WERI-Rb-1 (cell line): Measurements from ENCODE around the gene AP5S1.

ENCODE experiments used
- DNase-seq: peaks from one replicate; pipeline ENCODE4 v3.0.0-alpha.2; 2020
- H3K27ac ChIP-seq: fragments of 250-450 bp; sonication (Bioruptor Pico); 2 replicates; pipeline ENCODE4 v1.5.1; 2020; ENCODE audit warnings: mild to moderate bottlenecking, moderate library complexity
- H3K27me3 ChIP-seq: fragments of 250-450 bp; sonication (Bioruptor Pico); 2 replicates; pipeline ENCODE4 v1.5.1; 2021; ENCODE audit warnings: mild to moderate bottlenecking, low read depth, moderate library complexity; ENCODE audit not compliant: insufficient read depth, severe bottlenecking
- H3K36me3 ChIP-seq: fragments of 250-450 bp; sonication (Bioruptor Pico); 2 replicates; pipeline ENCODE4 v1.5.1; 2020; ENCODE audit warnings: mild to moderate bottlenecking, moderate library complexity
- H3K4me3 ChIP-seq: 2 replicates; pipeline ENCODE4 v1.5.1; 2011; ENCODE audit warnings: low read depth, mild to moderate bottlenecking, control low read depth, low read length
- H3K9me3 ChIP-seq: fragments of 250-450 bp; sonication (Bioruptor Pico); 2 replicates; pipeline ENCODE4 v1.5.1; 2021; ENCODE audit warnings: mild to moderate bottlenecking, moderate library complexity; ENCODE audit not compliant: severe bottlenecking
- CTCF ChIP-seq: IDR thresholded peaks from 2 replicates; pipeline ENCODE4 v1.5.1; 2011; ENCODE audit warnings: low read depth, mild to moderate bottlenecking, control low read depth, inconsistent platforms, low read length

Gene AP5S1

GRCh38 chr20:3874194-3874844 lies 54.0 kb downstream of the AP5S1 start:
- no peak for DNase-seq
- Histone ChIP-seq H3K27ac (no peak overlapping the region), H3K4me3 (no peak overlapping the region), H3K9me3 (peaks cover 2% of the 10 kb centered on the region), H3K27me3 (no peaks in the 10 kb centered on the region), H3K36me3 (peaks cover 24% of the 10 kb centered on the region)
- no peak for TF ChIP-seq CTCF

DNA sequence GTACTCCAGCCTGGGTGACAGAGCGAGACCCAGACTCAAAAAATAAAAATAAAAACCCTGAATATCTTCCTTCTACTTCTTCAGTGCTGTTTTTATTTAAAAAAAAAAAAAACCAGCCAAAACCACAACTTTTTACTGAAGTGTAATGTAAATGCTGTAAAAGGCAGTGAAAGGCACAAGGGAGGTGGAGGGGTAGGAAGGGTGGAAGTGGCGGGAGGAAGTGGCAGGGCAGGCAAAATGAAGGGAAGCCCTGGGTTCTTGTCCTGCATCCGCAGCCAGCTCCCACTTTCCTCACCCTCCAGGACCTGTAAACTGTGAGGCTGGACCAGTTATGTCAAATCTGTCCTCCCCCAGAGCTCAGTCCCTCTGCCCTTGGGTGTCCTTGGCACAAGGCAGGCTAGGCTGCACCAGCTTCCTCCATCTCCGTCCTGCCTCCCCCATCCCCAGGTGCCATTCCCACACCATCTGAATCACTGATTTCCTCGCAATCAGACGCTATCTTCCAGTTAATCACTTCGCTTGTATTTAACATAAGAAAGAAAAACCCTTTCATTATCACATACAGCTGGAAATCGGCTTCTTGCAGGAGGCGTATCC lies 55.1 kb downstream of the AP5S1 start:
- no peak overlapping the region for H3K27ac ChIP-seq
- peaks cover 24% of the 10 kb centered on the region for H3K36me3 ChIP-seq
- no peaks in the 10 kb centered on the region for H3K27me3 ChIP-seq
- H3K4me3 ChIP-seq, result no peak overlapping the region
- peaks cover 2% of the 10 kb centered on the region for H3K9me3 ChIP-seq
- TF ChIP-seq CTCF, result no peak
- DNase-seq, result no peak

GRCh38 chr20:3876000-3876399 lies 55.7 kb downstream of the AP5S1 start:
- Histone ChIP-seq H3K4me3 (no peak overlapping the region), H3K27ac (no peak overlapping the region), H3K27me3 (no peaks in the 10 kb centered on the region), H3K9me3 (peaks cover 2% of the 10 kb centered on the region), H3K36me3 (peaks cover 24% of the 10 kb centered on the region)
- no peak for DNase-seq
- TF ChIP-seq CTCF, result no peak

GRCh38 chr20:3876676-3877075 lies 56.3 kb downstream of the AP5S1 start:
- peaks cover 24% of the 10 kb centered on the region for H3K36me3 ChIP-seq
- no peaks in the 10 kb centered on the region for H3K27me3 ChIP-seq
- H3K9me3 ChIP-seq, result peaks cover 2% of the 10 kb centered on the region
- TF ChIP-seq CTCF, result no peak
- no peak overlapping the region for H3K4me3 ChIP-seq
- no peak overlapping the region for H3K27ac ChIP-seq
- DNase-seq, result no peak
